Activated T-helper 1 cell treated with Interleukin-2 at 50 U/mL for 16 hours (primary cell): Measurements from ENCODE around the gene EZH1.

Experiments used
- DNase-seq: peaks from one replicate; pipeline ENCODE4 v3.0.0-alpha.2; 2020; ENCODE audit warnings: low read depth

EZH1 gene

DNA sequence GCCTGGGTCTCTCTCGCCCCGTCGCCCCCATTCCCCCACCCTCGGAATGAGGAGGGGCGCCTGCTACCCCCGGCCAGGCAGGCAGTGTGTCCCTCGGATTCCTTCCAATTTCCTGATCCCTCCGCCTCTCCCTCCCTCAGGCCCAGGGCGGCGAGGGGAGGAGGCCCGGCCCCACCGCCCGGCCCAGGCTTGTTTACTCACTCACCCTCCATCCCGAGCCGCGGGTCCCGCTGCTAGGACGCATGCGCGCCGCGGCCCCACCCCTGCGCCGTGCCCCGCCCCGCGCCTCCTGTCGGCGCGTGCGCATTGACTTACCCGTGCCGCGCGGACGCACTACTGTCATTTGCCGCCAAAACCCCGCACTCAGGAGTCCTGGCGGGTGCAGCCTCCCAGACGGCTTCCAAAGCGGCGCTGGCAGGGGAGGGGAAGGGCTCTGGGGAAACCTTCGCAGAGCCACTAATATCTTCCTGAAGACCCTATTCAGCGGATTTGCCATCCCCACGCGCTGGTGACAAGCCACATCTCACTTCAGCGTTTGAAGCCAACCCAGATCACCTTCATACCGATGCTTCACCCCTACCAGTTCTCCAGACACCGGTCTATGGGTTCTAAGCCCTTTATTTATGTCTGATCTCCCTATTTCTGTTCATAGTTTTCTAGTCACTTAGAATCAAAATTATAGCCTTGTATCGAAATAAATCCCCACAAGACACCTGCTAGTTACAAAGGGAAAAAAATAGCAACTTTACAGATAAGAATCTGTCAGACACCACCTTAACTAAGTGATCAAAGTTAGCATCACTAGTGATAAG lies at the start of gene EZH1:
TSS of gene EZH1 (minus strand) at position 235 of the 812 bp plus-strand sequence. CDS start 16,099 bp downstream, outside the sequence.
- peak; percentile 93 for DNase-seq

DNA sequence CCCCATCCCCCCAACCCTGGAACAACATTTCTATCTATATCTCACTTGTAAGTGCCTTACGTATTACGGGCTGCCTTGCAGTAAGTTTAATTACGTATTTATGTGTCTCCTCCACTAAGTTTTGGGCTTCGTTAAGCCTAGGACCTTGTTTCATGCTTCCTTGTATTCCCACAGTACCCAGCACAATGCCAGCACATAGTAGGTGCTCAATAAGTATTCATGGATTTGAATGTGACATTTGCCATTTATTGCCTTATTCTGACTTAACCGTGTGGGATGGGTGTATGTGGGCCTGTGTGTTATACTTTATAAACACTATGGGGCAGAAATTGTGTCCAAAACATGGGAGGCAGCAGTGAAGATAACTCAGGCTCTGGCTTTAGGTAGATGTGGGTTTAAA lies 47.7 kb upstream of the EZH1 start:
- DNase-seq, result no peak

DNA sequence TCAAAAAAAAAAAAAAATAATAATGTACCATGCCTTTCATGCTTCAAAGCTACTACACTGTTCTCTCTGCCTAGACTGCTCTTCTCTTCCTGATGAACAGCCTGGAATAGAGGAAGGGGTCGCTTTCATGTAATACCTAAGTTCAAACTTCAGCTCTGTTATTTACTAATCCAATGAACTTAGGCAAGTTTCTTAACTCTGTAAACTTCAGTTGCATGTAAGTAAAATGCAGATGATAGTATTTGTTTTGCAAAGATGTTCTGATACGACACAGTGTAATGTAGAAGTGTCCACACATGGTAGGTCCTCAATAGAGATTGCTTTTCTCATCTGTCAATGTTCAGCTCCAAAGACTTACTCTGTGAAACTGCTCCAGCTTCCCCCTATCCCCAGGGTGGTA lies 47.1 kb upstream of the EZH1 start:
- no peak for DNase-seq

DNA sequence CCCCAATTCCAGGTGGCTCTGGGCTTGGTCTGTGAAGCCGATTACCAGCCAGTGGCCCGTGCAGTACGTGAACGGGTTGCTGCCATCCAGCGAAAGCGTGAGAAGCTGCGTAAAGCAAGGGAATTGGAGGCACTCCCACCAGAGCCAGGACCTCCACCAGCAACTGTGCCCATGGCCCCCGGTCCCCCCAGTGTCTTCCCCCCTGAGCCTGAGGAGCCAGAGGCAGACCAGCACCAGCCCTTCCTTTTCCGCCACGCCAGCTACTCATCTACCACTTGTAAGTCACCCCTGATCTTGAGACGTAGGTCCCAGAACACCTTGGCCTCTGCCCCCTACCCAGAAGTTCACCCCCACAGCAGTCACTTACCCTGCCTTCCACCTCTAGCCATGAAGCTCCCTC lies 42.4 kb upstream of the EZH1 start:
- DNase-seq, result no peak

DNA sequence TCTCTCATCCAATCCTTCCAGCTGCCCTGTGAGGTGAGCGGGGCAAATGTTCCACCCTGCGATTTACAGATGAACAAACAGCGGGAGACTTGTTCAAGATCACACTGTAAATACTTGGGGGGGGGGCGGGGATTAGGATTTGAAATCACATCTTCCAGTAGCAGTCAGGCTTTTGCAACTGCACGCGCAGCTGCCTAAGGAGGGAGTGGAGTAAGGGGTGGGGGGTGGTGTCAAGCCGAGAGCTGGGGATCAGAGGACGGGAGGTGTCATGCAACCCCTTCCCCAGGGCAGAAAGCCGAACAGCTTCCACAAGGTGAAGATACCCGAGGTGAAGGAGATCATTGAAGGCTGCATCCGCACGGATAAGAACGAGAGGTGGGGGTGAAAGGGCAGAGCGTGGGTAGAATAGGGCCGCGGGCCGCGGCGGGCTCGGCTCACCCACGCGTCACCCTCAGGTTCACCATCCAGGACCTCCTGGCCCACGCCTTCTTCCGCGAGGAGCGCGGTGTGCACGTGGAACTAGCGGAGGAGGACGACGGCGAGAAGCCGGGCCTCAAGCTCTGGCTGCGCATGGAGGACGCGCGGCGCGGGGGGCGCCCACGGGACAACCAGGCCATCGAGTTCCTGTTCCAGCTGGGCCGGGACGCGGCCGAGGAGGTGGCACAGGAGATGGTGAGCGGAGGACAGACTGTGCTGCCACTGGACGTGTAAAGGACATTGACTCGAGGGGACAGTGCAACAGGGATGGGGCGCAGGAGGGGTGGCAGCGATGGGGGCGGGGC lies 40.2 kb upstream of the EZH1 start:
- no peak for DNase-seq

DNA sequence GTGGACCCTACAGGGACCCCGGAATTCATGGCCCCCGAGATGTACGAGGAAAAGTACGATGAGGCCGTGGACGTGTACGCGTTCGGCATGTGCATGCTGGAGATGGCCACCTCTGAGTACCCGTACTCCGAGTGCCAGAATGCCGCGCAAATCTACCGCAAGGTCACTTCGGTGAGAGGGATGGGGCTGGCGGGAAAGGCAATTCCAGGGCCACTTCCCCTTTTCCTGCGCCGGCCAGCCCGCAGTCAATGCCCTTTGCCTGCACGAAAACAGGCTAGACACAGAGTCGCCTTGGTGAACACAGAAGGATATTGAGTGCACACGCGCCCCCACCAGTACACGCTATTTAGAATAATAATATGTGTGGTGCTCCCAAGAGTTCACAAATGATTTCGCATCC lies 39.6 kb upstream of the EZH1 start:
- no peak for DNase-seq

DNA sequence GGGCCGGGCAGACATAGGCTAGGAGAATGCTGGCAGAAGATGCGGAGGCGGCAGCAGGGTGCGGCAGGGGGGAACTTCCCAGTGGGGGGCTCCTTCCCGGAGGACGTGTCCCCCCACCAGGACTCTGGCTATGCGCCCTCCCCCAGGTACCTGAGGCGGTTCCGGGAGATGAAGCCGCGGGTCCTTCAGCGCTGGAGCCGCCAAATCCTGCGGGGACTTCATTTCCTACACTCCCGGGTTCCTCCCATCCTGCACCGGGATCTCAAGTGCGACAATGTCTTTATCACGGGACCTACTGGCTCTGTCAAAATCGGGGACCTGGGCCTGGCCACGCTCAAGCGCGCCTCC lies 38.9 kb upstream of the EZH1 start:
- no peak for DNase-seq

DNA sequence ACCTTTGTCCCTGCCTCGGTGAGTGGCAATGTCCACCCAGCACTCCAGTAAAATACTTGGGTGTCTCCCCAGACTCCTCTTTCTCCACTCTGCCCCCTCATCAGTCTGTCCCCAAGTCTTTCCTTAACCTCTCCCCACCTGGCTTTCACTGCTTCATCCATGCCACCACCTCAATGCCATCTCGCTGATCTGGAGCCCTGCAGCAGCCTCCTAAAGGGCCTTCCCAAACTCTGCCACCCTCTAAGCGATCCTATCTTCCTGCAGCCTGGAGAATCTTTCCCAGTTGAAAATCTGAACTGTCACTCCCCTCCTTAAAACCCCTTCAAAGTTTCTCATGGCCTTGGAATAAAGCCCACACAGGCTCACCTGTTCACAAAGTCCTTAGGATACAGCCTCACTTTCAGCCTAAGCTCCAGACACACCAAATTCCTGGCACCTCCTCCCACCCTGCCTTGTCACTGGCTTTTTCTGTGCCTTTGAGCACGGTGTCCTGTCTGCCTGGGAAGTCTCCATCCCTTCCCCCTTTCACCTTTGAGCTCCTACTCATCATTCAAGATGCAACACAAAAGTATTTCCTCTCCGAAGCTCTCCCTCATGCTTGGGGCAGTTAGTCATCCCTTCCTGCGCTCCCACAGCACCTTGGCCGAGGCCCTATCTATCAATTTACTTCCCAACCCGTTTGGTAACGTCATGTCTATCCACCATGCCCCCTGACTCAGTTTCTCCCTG lies 38.4 kb upstream of the EZH1 start:
- no peak for DNase-seq

DNA sequence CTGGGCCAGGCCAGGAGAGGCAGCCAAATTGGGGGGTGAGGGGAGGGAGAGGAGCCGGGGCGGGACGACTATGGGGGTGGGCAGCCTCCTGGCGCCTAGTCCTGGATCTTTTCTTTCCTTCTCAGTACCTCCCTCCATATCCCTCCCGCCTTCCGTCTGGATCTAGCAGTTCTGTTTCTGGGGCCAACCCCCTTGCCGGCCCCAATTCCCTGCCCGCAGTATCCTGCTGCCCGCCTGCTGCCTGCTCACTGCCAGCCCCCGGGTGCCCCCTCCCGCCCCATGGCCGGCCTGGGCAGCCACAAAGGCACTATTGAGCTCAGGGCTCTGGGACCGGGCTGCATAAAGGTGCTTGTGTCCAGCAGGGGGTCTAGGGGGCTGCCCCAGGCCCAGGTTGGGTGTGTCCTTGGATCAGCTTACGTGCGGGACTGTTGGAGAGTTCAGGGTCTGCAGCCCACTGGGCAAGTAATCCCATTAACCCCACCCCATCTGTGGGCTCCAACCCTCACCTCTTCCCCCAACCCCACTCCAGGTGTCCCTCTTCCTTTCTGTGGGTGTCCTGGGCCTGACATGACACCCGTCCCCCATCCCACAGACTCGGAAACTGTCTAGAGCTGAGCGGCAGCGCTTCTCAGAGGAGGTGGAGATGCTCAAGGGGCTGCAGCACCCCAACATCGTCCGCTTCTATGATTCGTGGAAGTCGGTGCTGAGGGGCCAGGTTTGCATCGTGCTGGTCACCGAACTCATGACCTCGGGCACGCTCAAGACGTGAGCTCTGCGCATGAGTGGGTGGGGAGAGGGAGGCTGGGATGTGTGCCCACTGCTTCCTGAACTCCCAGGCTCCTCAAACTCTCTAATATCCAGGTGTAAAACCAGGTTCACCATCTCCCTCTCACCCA lies 37.6 kb upstream of the EZH1 start:
- no peak for DNase-seq

DNA sequence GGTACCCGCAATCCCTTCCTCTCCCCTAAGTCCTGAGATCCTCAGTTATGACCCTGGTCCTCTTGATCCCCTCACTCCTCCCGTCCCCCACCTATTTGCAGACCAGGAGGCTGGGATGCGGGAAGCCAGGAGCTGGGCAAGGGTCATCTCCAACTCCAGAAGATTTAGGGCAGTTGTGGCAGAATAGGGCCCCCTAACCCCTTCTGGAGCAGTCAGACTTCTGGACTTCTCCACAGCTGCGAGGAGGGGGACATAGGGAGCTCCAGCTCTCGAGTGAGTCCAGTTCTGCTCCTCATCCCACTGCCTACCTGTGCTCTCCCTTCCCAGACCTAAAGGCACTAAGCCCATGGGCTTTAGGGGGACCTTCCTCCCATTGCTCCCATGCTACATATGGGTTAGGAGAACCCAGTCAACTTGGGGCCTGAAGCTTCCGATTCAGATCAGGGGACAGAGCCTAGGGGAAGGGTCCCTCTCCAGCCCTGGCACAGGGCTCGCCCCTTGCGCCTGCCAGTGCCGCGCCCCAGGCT lies 36.9 kb upstream of the EZH1 start:
- no peak for DNase-seq

DNA sequence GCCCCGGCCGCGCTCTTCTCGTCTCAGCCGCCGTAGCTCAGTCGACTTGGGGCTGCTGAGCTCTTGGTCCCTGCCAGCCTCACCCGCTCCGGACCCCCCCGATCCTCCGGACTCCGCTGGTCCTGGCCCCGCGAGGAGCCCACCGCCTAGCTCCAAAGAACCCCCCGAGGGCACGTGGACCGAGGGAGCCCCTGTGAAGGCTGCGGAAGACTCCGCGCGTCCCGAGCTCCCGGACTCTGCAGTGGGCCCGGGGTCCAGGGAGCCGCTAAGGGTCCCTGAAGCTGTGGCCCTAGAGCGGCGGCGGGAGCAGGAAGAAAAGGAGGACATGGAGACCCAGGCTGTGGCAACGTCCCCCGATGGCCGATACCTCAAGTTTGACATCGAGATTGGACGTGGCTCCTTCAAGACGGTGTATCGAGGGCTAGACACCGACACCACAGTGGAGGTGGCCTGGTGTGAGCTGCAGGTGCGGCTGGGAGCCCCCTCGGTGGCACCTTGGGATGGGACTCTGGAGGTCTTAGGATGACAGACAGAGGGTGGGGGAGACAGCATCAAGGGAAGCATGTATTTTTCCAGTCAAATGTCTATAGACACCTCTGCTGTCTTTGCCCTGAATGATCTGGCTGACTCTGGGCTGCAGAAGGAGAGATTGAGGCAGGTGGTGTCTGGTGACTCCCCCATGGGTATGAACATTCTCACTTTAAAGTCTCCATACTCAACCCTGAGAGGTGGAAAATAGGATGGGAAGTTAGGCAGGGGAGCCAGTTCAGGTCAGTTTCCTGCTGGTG lies 36.2 kb upstream of the EZH1 start:
- DNase-seq, result no peak

DNA sequence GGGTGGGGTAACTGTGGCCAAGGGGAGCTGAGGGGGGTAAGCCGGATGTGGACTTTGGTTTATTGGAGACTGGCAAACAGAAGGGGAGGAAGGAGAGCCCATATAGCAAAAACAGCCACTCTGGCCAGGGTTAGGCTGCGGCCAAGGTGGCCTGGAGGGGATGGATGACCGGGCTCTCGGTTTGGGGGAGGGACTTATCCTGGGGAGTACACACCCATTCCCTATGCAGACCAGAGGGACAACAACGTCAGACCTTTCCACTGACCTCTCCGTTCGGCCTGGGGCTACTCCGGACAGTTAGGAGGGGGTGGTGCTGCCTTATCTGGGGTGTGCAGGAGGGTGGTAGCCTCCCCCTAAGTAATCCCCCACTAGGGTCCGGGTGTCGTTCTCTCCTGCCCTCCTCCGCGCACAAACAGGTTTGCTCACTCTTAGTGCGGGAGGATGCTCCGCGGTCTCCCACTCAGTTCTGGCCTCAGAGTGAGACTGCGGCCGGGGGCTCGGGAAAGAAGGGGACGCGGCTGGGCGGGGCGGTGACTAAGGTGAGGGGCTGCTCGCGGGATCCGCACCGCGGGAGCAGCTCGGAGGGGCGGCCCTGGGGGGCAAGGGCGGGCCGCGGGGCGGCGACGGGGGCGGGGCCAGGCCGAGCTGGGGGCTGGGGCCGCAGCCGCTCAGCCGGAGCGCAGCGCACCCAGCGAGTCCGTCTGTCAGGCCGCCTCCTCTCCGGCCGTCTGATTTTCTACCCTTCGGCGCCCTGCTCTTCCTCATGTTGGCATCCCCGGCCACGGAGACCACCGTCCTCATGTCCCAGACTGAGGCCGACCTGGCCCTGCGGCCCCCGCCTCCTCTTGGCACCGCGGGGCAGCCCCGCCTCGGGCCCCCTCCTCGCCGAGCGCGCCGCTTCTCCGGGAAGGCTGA lies 35.4 kb upstream of the EZH1 start, which contains the start of gene WNK4:
TSS of gene WNK4 (plus strand) at position 675 of the 915 bp plus-strand sequence. CDS start at position 764, 89 bp downstream.
- DNase-seq, result no peak

DNA sequence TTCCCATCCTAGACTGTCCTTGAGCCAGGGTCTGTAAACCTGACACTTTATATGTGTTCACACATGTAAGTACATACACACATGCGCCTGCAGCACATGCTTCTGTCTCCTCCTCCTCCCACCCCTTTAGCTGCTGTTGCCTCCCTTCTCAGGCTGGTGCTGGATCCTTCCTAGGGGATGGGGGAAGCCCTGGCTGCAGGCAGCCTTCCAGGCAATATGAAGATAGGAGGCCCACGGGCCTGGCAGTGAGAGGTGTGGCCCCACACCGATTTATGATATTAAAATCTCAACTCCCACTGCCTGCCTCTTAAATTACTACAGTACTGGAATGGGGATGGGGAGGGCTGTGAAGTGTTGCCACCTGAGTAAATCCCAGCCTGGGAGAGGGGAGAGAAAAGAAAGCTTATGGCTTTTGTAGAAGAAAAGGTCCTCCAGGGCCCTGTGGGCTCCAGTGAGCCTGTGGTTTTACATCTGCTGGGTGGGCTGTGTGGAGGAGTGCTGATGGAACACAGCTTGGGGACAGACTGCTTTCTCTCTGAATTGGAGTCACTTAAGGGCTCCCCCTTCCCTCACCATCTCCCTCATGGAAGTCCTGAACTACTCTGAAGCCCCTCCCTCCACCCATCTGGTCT lies 34.6 kb upstream of the EZH1 start:
- DNase-seq, result no peak

DNA sequence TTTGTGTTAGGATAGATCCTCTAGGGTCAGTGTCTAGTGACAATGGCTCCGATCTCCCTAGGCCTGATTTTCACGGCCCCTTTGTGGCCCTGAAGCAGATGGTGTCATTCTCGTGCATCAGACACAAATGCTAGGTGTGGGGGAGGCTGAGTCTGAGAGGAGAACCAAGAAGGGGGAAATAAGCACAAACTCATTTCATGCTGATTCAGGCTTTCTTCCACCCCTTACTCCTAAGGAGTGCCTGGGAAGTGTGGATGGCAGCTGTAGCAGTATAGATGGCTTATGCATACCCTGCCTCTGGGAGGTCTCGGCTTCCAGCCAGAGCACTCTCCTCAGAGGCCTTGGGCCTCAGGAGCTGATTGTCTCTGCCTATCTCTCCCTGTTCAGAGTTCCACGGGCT lies 33.7 kb upstream of the EZH1 start:
- no peak for DNase-seq

DNA sequence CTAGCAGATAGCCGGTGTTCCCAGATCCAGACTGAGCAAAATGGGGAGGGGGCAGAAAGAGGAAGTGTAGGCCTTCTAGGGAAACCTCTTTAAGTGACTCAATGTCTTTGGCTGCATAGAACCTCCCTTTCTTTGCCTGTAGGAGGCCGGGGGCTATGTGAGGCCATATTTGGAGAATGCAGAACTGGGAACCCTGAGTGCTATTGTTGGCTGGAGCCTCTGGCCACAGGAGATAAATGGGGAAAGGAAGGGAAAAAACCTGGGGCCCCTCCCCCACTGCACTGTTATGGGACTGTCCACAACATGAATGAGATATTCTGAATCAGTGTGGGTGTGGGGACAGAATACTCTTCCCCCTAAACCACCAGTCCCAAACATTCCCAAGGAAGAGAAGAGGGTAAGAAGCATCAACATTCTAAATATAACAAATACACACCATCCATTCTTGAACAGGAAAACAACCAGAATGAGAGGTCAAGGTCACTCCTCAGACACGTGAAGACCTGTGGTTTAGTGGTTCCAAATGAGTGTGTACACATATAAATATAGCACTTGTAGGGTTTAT lies 30.8 kb upstream of the EZH1 start:
- no peak for DNase-seq

DNA sequence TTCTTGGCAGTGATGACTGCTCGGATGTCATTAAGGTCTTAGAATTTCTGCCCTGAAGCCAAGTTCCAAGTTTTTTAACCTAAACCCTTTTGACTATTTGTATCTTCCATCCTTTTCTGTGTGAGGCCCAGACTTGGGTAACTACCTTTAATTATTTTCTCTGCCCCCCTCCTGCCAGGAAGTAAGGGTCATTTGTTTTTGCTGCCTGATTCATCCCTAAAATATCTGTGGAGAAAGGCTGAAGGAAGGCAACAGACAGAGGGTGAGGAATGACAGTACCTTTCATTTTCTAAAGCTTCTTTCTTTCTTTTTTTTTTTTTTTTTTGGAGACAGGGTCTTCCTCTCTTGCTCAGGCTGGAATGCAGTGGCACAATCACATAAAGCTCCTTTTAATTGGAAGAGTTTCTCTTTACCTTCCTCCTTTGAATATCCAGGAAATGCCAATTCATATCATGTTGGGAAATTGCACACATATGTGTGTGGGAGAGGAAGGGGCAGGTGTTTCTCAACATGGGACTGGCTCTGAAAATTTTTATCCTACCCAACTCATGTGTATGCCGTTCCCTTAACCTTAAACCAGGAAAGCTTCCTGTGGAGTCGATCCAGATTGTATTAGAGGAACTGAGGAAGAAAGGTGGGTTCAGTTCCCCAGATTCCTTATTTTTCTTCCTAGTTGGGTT lies 29.4 kb upstream of the EZH1 start:
- no peak for DNase-seq

DNA sequence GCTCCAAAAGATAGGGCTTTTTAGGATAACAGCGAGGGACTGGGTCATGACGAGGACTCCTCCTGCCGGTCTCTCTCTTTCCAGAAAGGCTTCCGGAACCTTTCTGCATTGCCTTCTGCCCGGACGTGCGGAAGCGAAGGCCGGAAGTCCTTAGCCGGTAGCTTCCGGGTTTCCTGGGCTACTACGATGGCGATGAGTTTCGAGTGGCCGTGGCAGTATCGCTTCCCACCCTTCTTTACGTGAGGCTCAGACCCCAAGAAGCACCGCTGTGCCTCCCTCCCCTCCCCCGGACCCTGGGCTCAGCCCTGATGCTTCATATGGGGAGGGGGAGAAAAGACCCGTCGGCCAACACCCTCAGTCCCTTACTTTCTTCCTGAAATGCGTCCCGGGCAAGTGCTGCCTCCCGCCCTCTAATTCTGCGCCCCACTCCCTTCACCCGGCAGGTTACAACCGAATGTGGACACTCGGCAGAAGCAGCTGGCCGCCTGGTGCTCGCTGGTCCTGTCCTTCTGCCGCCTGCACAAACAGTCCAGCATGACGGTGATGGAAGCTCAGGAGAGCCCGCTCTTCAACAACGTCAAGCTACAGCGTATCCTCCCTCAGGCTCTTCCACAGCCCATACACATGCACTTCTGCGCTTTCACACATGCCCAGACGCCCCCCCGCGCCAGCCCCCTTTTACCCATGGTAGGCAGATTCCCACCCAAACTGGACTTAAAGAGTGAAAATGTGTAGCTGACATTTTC lies 28.6 kb upstream of the EZH1 start, which contains the start of gene VPS25:
TSS of gene VPS25 (plus strand) at position 160 of the 746 bp plus-strand sequence. CDS start at position 187, 27 bp downstream.
- peak; percentile 64 for DNase-seq
